PC-3 (cell line): ENCODE measurements around the gene PSMD14.

ENCODE experiments used
- EZH2 ChIP-seq: fragments of 300-600 bp; sonication (generic); IDR thresholded peaks from one replicate; pipeline ENCODE4 v1.6.1; 2017; ENCODE audit warnings: antibody characterized with exemption, mild to moderate bottlenecking, low read length; ENCODE audit not compliant: unreplicated experiment
- TF ChIP-seq, protein P1 (sequence below): fragments of 300-600 bp; sonication (generic); conservative IDR thresholded peaks from 2 replicates; pipeline ENCODE4 v1.5.1; 2017; ENCODE audit warnings: antibody characterized with exemption, low read depth, mild to moderate bottlenecking, low read length

- TF ChIP-seq, protein P1, sequence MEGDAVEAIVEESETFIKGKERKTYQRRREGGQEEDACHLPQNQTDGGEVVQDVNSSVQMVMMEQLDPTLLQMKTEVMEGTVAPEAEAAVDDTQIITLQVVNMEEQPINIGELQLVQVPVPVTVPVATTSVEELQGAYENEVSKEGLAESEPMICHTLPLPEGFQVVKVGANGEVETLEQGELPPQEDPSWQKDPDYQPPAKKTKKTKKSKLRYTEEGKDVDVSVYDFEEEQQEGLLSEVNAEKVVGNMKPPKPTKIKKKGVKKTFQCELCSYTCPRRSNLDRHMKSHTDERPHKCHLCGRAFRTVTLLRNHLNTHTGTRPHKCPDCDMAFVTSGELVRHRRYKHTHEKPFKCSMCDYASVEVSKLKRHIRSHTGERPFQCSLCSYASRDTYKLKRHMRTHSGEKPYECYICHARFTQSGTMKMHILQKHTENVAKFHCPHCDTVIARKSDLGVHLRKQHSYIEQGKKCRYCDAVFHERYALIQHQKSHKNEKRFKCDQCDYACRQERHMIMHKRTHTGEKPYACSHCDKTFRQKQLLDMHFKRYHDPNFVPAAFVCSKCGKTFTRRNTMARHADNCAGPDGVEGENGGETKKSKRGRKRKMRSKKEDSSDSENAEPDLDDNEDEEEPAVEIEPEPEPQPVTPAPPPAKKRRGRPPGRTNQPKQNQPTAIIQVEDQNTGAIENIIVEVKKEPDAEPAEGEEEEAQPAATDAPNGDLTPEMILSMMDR, result no peak
- TF ChIP-seq EZH2, result no peak
These were observed 101.2 kb downstream of the PSMD14 start for GRCh38 chr2:161409308-161409907.
